Dedifferentiated amniotic fluid mesenchymal stem cell (primary cell): ENCODE data around the gene WDR11.
"Not testable (repeated sequence)": the region's sequence is repeated elsewhere in the genome, so short reads cannot be mapped to it uniquely, and the experiment has no call there.

Source experiments
- DNase-seq: peaks from one replicate; pipeline ENCODE4 v3.0.0-alpha.2; 2016; ENCODE audit errors: extremely low spot score

WDR11 gene

GRCh38 chr10:120841522-120842189, 9.5 kb upstream of the WDR11 start:
- no peak for DNase-seq

- DNase-seq: no peak
Observed at GRCh38 chr10:120854388-120854787, 3.2 kb downstream of the WDR11 start.

GRCh38 chr10:120861178-120861855, 10.2 kb downstream of the WDR11 start:
- DNase-seq: no peak

GRCh38 chr10:120873741-120874140, 22.6 kb downstream of the WDR11 start:
- DNase-seq: no peak

- no peak for DNase-seq
Observed at GRCh38 chr10:120883071-120883470, 31.9 kb downstream of the WDR11 start.

- DNase-seq: no peak
Observed at GRCh38 chr10:120887482-120887881, 36.3 kb downstream of the WDR11 start.

- peak; percentile 86 for DNase-seq
Observed at GRCh38 chr10:120891365-120891764, 40.2 kb downstream of the WDR11 start.

GRCh38 chr10:120894556-120894955, 43.4 kb downstream of the WDR11 start:
- no peak for DNase-seq

- DNase-seq: peak; percentile 75
Observed at GRCh38 chr10:120897343-120897742, 46.2 kb downstream of the WDR11 start.

- DNase-seq: no peak
Observed at GRCh38 chr10:120905268-120905667, 54.1 kb downstream of the WDR11 start.

- DNase-seq: no peak
Observed at GRCh38 chr10:120917521-120918250, 66.5 kb downstream of the WDR11 start.

- DNase-seq: not testable (repeated sequence)
Observed at GRCh38 chr10:120923886-120924285, 72.7 kb downstream of the WDR11 start.

- DNase-seq: no peak
Observed at GRCh38 chr10:120926611-120927010, 75.4 kb downstream of the WDR11 start.

GRCh38 chr10:120927352-120927751, 76.2 kb downstream of the WDR11 start:
- DNase-seq: no peak

- no peak for DNase-seq
Observed at GRCh38 chr10:120929166-120929565, 78.0 kb downstream of the WDR11 start.

GRCh38 chr10:120931423-120931822, 80.3 kb downstream of the WDR11 start:
- DNase-seq: no peak

GRCh38 chr10:120931999-120932398, 80.8 kb downstream of the WDR11 start:
- no peak for DNase-seq

GRCh38 chr10:120938822-120939221, 87.7 kb downstream of the WDR11 start:
- DNase-seq: no peak

- no peak for DNase-seq
Observed at GRCh38 chr10:120940299-120940900, 89.2 kb downstream of the WDR11 start.

GRCh38 chr10:120941501-120941900, 90.3 kb downstream of the WDR11 start:
- no peak for DNase-seq

- DNase-seq: peak; percentile 67
Observed at GRCh38 chr10:120942806-120943413, 91.7 kb downstream of the WDR11 start.

GRCh38 chr10:120943542-120943941, 92.4 kb downstream of the WDR11 start:
- DNase-seq: no peak
